Fibroblast of skin of right quadriceps (primary cell): ENCODE data around the gene AQP6.

Source experiments
- DNase-seq: peaks from one replicate; pipeline ENCODE4 v3.0.0-alpha.2; 2013

AQP6 gene

DNA sequence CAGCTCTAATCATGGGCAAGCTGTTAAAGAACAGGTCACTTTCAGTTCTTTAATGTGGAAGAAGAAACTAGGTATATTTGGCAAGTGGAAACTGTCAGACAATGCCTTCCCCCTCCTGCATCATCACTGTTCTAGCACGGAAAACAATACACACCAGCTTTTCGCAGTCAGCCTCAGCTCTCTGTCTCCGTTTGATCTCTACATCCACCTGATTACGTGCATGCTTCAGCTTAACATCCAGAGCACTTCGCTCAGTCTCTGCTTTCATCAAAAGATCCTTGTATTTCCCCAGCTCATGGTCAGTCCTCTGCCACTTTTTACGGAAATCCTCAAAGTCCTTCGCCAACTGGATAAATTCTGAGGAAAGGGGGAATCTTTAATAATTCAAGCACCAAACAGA, 33.5 kb downstream of the AQP6 start:
- DNase-seq, result no peak

DNA sequence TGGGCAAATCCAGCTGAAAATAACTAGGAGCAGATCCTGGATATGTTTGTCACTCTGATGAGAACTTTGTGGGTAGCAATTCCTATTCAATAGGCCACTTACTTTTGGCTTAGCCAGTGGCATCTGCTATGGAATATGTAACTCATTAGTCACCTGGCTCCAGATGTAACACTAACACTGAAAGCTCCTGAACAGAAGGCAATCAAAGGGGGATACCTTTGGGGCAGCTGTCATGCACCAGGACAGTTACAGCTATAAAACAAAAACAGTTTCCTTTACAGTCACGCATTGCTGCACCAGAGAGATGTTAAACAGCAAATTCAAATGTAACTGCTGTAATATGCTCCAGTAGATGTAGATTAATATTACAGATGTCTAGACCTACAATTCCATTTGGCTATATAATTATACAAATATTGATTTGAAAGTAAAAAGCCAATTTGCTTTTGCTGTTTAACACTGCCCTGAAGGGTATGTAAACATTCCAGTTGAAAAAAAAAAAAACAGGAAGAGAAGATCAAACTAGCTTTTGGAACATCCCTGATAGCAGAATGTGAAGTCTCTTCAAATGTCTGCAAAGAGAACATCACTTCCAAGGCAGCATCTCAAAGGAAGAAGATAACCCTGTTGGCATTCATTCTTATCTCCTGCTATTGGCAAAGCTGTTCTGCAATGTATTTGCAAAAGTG, 34.2 kb downstream of the AQP6 start:
- DNase-seq, result peak; percentile 42

GRCh38 chr12:50013361-50014147, 40.8 kb downstream of the AQP6 start:
- no peak for DNase-seq

GRCh38 chr12:50014342-50014741, 41.6 kb downstream of the AQP6 start:
- no peak for DNase-seq

GRCh38 chr12:50016501-50017475, 44.0 kb downstream of the AQP6 start:
- DNase-seq, result peak; percentile 84

- peak; percentile 32 for DNase-seq
These were observed 44.9 kb downstream of the AQP6 start for GRCh38 chr12:50017641-50018040.

DNA sequence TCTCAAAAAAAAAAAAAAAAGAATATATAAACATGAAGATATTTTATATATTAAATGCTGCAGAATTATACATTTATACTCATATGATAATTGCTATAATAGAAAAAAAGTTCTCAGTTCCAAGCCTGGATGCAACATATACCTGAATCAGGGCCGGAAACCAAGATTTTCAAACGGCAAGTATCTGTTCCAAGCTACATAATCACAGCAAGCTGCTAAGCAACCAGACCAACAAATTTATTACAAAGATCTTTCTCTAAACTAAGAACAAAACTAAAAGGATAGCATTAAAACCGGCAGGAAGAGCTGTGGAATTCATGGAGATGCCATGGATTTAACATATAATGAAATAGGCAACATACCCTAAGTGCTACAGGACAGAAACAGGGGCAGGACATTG, 45.4 kb downstream of the AQP6 start:
- DNase-seq, result no peak

DNA sequence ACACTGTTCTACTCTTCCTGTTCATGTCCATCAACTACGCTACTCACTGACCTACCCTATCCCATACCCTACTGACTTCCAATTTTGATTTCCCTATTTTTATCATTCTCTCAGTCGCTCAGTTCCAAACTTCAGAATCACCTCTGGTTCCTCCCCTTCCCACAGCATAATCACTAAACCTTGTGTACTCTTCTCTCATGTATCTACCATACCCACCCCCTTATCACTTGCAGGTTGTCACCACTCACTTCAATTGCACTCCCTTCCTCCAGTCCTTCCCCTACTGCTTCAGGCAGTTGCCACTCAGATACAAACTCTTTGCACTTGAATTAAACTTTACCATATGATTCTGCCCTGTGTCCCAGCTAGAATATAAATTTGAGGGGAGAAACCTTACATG, 46.2 kb downstream of the AQP6 start:
- DNase-seq, result no peak

GRCh38 chr12:50019524-50019923, 46.8 kb downstream of the AQP6 start:
- no peak for DNase-seq

DNA sequence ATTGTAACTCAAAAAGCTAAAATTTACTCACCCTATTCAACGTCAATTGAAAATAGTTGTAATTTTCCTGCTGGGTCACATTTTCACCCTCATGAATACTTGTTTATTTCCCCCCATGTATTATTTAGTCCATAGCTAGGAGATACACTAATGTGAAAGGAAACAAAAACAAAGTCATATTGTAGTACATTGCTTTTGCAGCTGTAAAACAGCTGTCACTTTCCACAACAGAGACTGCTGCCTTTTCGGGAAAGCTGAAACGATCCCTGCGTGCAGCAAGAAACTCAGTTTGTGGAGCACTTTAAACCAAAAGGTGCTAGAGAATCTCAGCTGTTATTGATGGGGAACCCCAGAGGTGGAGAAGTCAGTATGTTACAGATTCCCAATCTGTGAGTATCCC, 48.3 kb downstream of the AQP6 start:
- DNase-seq, result no peak

DNA sequence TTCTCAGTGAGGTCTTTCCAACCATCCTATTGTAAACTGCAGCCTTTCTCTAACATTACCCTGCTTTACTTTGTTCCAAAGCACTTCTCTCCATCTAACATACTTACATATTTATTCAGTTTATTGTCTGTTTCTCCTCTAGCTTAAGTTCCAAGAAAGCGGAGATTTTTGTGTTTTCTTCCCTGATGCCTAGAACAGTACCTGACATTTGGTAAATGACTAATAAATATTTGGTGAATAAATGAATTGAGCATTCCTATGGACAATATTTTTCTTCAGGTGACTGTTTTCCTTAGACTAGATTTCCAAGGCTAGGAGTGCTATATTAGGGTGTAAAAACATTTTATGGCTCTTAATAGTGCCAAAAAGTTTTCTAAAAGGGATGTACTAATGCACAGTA, 50.2 kb downstream of the AQP6 start:
- DNase-seq, result no peak

GRCh38 chr12:50024227-50024626, 51.5 kb downstream of the AQP6 start:
- no peak for DNase-seq

GRCh38 chr12:50024805-50025186, 52.0 kb downstream of the AQP6 start:
- no peak for DNase-seq

DNA sequence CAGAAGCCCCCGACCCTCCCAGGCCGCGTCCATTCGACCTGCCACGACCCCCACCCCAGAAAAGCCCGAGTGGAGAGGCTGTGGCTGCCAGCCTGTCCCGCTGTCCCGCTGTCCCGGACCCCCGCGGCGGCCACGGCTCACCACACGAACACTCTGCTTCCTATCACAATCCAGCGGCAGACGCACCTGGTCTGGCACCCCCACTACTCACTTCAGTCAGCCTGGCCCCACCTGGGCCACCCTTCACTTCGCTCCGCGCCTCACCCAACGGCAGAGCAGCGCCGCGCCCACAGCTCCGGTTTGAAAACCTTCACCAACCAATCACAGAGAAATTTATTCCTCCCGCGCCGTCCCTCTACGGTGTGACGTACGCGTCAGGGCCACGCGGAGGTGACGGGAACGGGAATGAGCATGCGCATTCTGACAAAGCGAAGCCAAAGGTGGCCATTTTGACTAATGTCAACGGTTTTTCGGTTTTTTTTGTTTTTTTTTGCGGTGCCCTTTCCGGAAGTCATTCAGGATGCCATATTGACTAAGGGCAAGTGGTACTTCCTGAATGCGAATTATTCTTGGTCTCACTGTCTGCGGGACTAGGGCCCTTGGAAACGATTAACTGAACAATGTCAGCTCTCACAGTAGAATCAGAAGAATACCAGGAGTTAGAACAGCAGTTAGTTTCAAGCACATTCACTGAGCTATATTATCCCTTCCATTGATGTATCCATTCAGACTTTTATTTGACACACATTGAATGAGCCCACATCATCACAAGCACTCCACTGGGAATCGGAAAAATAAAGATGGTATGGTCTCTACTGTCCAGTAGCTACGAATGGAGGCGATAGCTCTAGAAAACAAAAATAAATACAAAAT, 52.7 kb downstream of the AQP6 start, which contains the start of gene RACGAP1:
TSS of gene RACGAP1 (minus strand) at position 308 of the 873 bp plus-strand sequence. CDS start 8,779 bp downstream, outside the sequence.
- peak; percentile 99 for DNase-seq

DNA sequence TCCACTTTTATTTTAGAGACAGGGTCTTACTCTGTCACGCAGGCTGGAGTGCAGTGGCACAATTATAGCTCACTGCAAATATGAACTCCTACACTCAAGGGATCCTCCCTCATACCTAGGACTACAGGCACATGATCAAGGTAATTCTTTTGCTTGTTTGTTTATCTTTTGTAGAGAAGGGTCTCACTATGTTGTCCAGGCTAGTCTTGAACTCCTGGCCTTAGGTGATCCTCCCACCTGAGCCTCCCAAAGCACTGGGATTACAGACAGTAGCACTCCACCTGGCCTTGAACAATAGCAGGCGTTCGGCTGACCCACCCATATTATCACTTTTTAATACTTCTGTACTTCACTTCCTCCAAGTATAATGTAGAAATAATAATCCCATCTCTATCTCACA, 53.9 kb downstream of the AQP6 start:
- no peak for DNase-seq
